GM10266 (cell line): ENCODE data around the gene RNF19B.
"Not testable (repeated sequence)": the region's sequence is repeated elsewhere in the genome, so short reads cannot be mapped to it uniquely, and the experiment has no call there.

Source experiments
- DNase-seq: peaks from one replicate; pipeline ENCODE4 v3.0.0; 2012; ENCODE audit errors: extremely low spot score
- CTCF ChIP-seq: IDR thresholded peaks from 2 replicates; pipeline ENCODE4 v1.5.1; 2012; ENCODE audit warnings: mild to moderate bottlenecking, low read depth; ENCODE audit not compliant: control insufficient read depth, insufficient read depth; ENCODE audit errors: missing control alignments

The RNF19B gene

DNA sequence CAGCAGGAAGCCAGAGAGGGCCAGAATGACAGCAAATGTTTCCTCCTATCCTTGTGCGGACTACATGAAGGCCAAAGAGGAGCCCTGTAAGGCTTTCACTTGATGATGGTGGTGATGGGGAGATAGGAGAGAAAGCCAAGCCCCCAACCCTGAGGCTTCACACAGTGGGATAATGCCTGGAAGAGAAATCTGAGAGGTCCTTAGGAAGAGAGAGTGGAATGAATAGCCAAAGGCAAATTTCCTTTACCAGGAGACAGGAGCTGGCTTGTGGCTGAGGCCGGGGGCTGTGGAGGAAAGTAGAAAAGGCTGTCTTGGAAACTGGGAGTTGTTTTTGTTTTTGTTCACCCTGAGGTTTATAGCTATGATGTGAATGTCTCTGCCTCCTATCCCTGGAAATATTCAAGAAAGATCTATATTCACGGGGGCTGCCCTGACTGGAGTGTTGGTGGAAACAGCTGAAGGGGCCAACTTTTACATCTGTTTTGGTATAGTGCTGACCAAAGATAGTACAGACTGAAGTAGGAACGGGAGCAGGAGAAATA lies 13.0 kb upstream of the RNF19B start:
- no peak for DNase-seq
- no peak for TF ChIP-seq CTCF

- DNase-seq: not testable (repeated sequence)
These were observed 10.4 kb upstream of the RNF19B start for GRCh38 chr1:32975055-32975454.

GRCh38 chr1:32973458-32973857 lies 8.8 kb upstream of the RNF19B start:
- not testable (repeated sequence) for DNase-seq

DNA sequence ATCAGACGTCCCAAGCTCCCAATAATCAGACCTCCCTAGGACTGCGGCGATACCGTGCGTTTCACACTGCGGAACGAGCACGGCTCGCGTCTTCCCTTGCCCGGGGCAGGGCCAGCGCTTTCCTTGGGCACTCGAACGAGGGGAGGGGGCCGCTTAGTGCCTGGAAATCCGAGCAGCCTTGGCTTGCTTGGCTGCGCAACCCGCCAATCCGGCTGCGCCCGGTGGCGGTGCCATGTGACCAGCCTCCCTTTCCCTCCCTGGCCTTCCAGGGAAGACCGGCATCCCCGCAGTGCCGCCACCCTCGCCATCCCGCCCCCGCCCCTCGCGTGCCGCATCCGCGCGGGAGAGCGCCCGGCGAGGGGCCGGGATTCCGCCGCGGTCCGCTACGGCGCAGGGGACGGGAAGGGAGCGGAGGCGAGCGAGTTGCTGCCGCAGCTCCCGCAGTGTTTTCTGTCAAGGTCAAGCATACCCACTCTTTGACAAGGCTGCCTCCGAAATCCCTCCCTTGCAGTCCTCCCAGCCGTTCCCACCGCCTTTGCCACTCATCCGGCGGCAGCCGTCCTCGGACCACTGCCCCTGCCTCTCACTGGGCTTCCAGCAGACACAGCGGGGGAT lies 8.3 kb upstream of the RNF19B start:
- peak; percentile 50 for DNase-seq

GRCh38 chr1:32971576-32971975 lies 7.0 kb upstream of the RNF19B start:
- DNase-seq: no peak
- no peak for TF ChIP-seq CTCF

More for the DNA sequence above, 8.3 kb upstream of the RNF19B start:
- no peak for TF ChIP-seq CTCF

- TF ChIP-seq CTCF: no peak
- DNase-seq: no peak
These were observed 6.5 kb upstream of the RNF19B start for GRCh38 chr1:32971156-32971555.

DNA sequence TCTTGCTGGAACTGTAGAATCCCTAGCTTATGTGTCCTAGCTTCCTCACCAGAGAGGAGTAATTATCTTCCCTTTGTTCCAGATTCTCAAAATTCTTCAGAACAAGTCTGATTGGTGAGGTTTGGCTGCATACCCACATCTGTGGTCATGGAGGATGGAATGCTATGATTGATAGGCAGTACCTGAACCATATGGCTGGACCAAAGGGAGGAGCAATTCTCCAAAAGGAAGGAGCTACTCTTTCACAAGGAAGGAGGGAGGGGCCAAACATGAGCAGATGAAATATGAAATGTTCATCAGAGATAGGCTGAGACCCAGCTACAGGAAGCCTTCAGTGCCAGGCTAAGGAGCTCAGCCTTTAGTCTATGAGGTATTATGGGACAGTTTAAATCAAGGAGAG lies 5.0 kb upstream of the RNF19B start:
- no peak for TF ChIP-seq CTCF
- no peak for DNase-seq

GRCh38 chr1:32967888-32968568 lies 3.4 kb upstream of the RNF19B start:
- DNase-seq: no peak
- no peak for TF ChIP-seq CTCF
